ENCODE measurements around the gene SFTPA2.
"Not testable (repeated sequence)": the region's sequence is repeated elsewhere in the genome, so short reads cannot be mapped to it uniquely, and the experiment has no call there.

The SFTPA2 gene

DNA sequence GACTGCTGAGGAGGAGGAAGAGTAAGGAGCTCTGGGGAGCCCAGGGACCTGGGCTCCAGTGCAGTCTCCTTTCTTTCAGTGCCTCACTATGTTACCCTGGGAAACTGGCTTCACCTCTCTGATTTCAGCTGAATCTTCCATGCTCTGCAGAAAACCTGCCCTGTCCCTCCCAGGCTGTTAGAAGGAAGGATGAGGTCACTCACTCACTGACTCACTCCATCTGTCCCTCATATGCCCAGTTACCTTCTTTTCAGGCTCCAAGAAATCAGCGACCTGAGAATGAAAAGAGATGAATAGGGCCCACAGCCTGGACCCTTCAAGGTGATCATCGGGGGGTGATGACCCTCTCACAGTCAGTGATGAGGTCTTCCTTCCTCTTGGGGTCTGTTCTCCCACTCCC is 481 bp downstream of the SFTPA2 start:
- no peak for DNase-seq (ENCODE audit: low read depth)
- TF ChIP-seq, protein P1, sequence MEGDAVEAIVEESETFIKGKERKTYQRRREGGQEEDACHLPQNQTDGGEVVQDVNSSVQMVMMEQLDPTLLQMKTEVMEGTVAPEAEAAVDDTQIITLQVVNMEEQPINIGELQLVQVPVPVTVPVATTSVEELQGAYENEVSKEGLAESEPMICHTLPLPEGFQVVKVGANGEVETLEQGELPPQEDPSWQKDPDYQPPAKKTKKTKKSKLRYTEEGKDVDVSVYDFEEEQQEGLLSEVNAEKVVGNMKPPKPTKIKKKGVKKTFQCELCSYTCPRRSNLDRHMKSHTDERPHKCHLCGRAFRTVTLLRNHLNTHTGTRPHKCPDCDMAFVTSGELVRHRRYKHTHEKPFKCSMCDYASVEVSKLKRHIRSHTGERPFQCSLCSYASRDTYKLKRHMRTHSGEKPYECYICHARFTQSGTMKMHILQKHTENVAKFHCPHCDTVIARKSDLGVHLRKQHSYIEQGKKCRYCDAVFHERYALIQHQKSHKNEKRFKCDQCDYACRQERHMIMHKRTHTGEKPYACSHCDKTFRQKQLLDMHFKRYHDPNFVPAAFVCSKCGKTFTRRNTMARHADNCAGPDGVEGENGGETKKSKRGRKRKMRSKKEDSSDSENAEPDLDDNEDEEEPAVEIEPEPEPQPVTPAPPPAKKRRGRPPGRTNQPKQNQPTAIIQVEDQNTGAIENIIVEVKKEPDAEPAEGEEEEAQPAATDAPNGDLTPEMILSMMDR (IDR thresholded peaks at IDR 0.05; ENCODE audit: control insufficient read depth, extremely low read depth, insufficient read depth) = no peak
- H3K4me3 ChIP-seq (ENCODE audit: low read depth, low read length) = no peak overlapping the region

DNA sequence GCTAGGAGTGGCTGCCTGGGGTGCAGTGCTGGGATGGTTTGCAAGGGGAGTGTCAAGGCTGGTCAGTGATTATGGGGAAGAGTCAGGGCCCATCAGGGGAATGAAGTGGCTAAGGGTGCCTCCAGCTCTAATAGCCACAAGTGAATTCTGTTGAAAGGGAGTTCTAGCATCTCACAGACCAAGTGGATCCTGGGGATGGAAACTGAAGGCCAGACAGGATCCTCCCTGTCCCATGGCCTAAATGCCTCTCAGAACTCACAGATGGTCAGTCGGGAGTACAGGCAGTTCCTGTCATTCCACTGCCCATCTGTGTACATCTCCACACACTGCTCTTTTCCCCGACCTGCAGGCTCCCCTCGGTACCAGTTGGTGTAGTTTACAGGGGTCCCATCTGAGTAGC is 3.2 kb downstream of the SFTPA2 start:
- not testable (repeated sequence) for DNase-seq (ENCODE audit: low read depth); H3K4me3 ChIP-seq (ENCODE audit: low read depth, low read length)

DNA sequence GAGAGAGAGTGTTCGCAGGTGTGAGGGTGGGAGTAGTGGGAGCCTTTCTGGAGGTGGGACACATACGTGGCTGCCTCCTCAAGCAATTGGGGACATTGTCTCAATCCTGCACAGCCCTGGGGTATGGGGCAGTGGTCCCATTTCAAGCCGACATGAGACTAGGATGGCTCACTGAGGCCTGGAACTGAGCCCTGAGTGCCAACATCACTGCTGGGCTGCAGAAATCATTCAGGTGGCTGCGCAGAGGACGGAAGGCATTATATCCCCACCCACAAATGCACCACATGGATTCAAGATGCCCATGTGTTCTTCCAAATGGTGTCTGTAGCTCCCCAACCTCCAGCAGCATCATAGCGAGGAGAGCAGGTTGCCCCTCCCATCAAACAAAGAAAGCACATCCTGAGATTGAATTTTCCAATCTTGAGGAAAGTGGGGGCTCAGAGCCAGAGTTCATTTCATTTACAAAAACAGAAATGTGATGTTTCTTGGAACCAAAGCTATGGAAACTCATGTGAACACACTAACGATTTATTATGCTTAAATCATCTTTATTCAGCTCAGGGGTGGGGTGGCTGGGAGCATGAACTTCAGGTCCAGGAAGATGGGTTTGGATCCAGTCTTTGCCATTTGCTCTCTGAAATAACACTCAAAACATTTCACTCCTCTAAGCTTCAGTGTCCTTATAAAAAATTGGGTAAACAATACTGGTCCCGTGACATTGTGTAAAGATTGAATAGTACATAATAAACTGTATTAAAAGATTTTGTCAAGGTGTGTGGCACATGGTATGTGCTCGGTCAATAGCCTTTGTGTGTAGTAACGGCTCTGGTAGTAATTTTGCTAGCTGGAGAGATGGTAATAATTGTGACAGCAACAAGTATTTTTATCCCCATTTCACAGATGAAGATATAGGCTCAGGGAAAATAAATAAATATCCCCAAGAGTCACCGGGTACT is 4.6 kb downstream of the SFTPA2 start:
- H3K4me3 ChIP-seq (ENCODE audit: low read depth, low read length) = no peak overlapping the region
- DNase-seq (ENCODE audit: low read depth) = peak; percentile 83
- TF ChIP-seq, protein P1 (IDR thresholded peaks at IDR 0.05; ENCODE audit: control insufficient read depth, extremely low read depth, insufficient read depth) = no peak

DNA sequence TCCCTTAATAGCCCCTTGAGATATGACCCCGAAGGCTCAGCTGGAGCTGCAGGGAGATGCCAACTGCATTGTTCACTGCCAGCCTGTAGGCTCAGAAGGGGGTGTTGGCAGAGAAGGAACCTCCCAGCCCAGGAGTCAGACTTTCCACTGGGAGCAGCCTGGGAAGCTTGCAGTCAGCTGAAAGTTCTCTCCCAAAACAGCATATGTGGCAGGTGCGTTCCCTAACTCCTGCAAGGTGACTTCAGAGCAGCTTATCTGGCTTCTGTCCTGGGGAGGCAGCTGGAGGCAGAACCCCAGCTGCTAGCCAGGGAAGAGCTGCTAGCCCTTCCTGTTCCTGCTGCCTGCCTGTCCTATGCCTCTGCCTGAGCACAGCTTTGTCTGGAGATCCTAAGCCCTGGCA is 8.1 kb downstream of the SFTPA2 start:
- no peak overlapping the region for H3K4me3 ChIP-seq (ENCODE audit: low read depth, low read length)
- TF ChIP-seq, protein P1 (IDR thresholded peaks at IDR 0.05; ENCODE audit: control insufficient read depth, extremely low read depth, insufficient read depth) = no peak
- DNase-seq (ENCODE audit: low read depth) = no peak

DNA sequence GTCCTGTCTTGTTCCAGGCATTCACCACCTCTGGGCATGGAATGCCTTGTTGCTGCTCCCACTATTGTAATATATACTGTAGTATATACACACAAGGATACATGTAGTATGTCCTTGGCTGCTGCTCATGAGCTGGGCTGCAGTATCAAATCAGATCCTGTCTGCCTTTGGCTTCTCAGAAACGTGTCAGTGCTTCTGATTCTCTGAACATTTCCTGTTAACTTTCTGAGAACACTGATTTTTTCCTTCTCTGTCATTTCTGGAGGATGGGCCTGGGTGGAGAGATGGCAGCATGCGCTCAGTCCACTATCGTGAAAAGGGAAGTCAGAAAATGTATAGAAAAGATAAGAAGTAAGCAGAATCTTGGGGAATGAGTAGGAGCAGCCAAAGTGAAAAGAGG is 12.2 kb downstream of the SFTPA2 start:
- TF ChIP-seq, protein P1 (IDR thresholded peaks at IDR 0.05; ENCODE audit: control insufficient read depth, extremely low read depth, insufficient read depth) = no peak
- H3K4me3 ChIP-seq (ENCODE audit: low read depth, low read length) = no peak overlapping the region
- no peak for DNase-seq (ENCODE audit: low read depth)

DNA sequence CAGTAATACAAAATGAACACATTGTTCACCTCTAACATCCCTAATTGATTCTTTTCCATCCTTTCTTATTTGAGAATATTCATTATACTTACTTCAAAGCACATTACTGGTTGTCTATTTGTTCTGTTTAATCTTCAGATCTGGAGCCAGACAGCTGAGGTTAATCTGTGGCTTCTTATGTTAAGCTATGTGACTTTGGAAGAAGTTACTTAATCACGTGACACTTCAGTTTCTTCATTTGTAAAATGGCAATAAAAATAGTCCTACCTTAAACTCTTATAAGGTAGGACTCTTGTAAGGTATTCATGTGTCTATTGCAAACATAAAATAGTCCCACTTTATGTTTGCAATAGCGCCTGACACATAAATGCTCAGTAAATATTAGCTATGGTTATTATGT is 13.1 kb downstream of the SFTPA2 start:
- H3K4me3 ChIP-seq (ENCODE audit: low read depth, low read length); DNase-seq (ENCODE audit: low read depth): not testable (repeated sequence)

DNA sequence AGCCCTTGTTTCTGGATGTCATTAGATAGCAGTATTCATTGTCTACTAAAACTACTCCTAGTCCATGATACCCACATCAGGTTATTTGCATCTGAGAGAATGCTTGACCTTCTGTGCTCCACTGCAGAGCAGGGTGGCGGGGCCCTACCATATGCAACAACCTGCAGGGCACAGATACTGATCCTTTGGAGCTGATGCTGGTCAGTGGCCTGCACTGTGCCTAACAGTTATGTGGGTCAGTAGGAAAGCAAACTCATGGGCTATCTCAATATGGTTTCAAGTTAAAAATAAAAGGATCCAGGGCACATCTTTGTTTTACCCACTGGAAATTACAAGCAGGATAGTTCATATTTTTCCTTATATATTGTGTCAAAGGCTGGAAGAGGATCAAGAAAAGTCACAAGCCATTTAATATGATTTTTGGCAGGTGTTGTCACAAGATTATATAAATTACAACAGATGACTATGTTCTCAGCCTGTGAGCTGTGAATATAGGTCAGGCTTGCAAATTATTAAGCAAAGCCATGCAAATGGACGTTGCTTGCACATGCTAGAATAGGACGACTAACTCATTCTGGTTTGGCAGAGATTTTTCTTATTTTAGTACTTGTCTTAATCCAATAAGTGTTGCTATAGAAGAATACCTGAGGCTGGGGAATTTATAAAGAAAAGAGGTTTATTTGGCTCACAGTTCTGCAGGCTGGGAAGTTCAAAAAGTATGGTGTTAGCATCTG is 15.1 kb downstream of the SFTPA2 start:
- DNase-seq (ENCODE audit: low read depth); H3K4me3 ChIP-seq (ENCODE audit: low read depth, low read length): not testable (repeated sequence)

DNA sequence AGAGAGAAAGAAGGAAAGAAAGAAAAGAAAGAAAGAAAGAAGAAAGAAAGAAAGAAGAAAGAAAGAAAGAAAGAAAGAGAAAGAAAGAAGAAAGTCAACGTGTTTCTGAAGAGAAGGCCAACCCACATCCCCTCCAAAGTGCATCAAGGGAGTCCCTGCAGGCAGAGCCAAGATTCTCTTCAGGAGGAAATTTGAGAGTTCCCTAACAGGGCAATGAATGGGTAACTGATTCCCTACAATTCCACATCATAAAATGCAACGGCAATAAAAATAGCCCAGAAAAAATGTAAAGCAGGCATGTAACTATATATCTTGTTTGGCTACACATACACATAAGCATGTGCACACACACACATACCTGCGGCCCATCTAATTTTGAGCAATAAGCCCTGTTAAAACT is 15.8 kb downstream of the SFTPA2 start:
- H3K4me3 ChIP-seq (ENCODE audit: low read depth, low read length); DNase-seq (ENCODE audit: low read depth): not testable (repeated sequence)

DNA sequence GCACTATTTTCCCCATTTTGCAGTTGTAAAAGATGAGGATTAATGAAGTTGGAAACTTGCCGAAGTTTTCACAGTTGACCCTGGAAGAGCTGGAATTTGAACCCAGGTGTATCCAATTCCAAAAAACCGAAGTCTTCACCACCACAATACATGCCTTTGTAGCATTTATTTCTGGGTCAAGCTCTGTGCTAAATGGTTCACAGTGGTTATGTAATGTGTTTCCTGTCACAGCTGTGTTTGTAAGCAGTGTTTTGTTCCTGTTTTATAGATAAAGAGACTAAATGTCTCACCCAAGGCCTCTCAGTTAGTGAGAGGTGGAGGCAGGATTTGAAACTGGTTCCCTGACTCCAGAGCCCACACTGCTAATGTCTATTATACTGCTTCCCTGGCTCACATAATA is 17.6 kb downstream of the SFTPA2 start:
- no peak for DNase-seq (ENCODE audit: low read depth)
- no peak overlapping the region for H3K4me3 ChIP-seq (ENCODE audit: low read depth, low read length)
- TF ChIP-seq, protein P1 (IDR thresholded peaks at IDR 0.05; ENCODE audit: control insufficient read depth, extremely low read depth, insufficient read depth) = no peak

DNA sequence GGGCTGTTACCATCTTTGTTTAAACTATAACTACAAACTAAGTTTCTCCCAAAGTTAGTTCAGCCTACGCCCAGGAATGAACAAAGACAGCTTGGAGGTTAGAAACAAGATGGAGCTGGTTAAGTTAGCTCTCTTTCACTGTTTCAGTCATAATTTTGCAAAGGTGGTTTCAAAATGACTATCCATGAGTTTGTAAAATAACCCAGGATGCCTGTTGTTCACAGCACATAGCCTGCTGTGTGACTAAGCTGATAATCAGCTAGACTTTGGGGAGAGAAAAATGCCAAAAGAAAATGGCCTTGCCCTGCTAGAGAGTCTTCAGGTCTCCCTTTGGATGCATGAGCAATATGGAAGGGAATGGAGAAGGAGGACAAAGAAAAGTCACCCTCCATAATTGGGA is 19.3 kb downstream of the SFTPA2 start:
- DNase-seq (ENCODE audit: low read depth); H3K4me3 ChIP-seq (ENCODE audit: low read depth, low read length): not testable (repeated sequence)

DNA sequence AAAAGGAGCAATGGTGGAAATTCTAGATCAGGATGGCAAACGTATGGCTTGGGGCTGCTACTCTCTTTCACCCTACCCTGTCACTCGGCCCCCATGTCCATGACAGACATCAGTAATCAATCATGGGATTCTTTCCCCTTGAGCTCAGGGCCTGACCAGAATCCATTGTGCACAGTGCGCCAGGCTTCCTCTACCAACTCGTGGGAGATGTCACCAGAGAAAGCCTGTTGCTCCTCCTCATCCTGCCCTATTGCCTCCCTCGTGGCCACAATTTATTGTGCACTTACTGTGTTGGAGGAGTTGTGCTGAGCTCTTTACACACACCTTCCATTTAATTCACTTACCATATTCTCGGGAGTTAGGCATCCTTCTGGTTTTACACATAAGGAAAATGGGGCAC is 21.9 kb downstream of the SFTPA2 start:
- not testable (repeated sequence) for H3K4me3 ChIP-seq (ENCODE audit: low read depth, low read length); DNase-seq (ENCODE audit: low read depth)

DNA sequence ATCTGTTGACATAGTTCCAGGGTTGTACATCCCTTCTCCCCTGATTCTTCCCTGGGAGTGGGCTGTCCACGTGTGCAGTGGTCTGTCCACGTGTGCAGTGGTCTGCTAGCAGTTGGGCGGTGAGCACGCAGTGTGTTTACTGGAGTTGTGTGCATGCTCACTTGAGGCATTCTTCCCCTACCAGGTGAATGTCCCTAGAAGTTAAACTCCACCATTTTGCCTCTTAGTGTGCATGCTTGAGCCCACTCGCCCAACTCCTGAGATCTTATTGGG is 26.4 kb downstream of the SFTPA2 start:
- not testable (repeated sequence) for H3K4me3 ChIP-seq (ENCODE audit: low read depth, low read length); DNase-seq (ENCODE audit: low read depth)

Measured in LNCaP clone FGC (cell line).